ENCODE results near the gene BRSK1.

BRSK1 gene

DNA sequence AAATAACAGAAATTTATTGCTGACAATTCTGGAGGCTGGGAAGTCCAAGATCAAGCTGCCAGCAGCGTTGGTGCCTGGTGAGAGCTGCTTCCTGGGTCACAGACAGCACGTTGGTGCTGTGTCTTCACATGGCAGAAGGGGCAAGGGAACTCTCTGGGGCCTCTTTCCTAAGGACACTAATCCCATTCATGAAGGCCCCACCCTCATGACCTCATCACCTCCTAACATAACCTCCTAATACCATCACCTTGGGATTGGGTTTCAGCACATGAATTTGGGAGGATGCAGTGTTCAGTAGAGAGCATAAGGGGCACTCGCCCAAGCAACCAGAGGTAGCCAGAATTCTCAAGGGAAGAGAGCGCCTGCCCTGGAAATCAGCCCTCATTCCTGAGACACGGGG lies 25.7 kb downstream of the BRSK1 start:
- H3K36me3 ChIP-seq: no peaks in the 10 kb centered on the region
- TF ChIP-seq, protein P1, sequence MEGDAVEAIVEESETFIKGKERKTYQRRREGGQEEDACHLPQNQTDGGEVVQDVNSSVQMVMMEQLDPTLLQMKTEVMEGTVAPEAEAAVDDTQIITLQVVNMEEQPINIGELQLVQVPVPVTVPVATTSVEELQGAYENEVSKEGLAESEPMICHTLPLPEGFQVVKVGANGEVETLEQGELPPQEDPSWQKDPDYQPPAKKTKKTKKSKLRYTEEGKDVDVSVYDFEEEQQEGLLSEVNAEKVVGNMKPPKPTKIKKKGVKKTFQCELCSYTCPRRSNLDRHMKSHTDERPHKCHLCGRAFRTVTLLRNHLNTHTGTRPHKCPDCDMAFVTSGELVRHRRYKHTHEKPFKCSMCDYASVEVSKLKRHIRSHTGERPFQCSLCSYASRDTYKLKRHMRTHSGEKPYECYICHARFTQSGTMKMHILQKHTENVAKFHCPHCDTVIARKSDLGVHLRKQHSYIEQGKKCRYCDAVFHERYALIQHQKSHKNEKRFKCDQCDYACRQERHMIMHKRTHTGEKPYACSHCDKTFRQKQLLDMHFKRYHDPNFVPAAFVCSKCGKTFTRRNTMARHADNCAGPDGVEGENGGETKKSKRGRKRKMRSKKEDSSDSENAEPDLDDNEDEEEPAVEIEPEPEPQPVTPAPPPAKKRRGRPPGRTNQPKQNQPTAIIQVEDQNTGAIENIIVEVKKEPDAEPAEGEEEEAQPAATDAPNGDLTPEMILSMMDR (IDR thresholded peaks at IDR 0.05): no peak

DNA sequence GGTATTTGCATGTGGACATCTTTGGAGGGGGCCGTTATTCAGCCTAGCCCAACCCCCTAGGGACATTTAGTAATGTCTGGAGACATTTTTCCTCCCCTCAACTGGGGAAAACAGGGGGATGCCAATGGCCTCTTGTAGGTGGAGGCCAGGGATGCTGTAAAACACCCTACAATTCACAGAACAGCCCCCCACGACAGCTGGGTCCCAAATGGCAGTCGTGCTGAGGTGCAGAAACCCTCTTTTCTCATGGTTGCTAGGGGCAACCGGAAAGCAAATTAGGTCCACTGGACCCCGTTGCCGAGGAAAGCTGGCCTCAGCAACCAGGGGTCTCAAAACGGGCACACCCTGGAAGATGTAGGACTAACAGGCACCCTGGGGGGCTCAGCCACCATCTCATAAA lies 26.7 kb downstream of the BRSK1 start:
- no peak overlapping the region for H3K27ac ChIP-seq
- TF ChIP-seq, protein P1 (IDR thresholded peaks at IDR 0.05): no peak
- H3K4me1 ChIP-seq (ENCODE audit: control insufficient read depth in 1 of 2, insufficient read depth in 1 of 2, low read depth in 1 of 2, low read length in 1 of 2): no peaks in the 10 kb centered on the region
- H3K9me3 ChIP-seq: no peaks in the 10 kb centered on the region
- H3K4me3 ChIP-seq (ENCODE audit: low read depth in 1 of 2, low read length in 1 of 2): no peak overlapping the region
- no peaks in the 10 kb centered on the region for H3K36me3 ChIP-seq
- no peaks in the 10 kb centered on the region for H3K27me3 ChIP-seq

More for the DNA sequence above, 25.7 kb downstream of the BRSK1 start:
- Histone ChIP-seq H3K27ac (no peak overlapping the region), H3K4me1 (ENCODE audit: control insufficient read depth in 1 of 2, insufficient read depth in 1 of 2, low read depth in 1 of 2, low read length in 1 of 2) (no peaks in the 10 kb centered on the region), H3K4me3 (ENCODE audit: low read depth in 1 of 2, low read length in 1 of 2) (no peak overlapping the region), H3K9me3 (no peaks in the 10 kb centered on the region), H3K27me3 (no peaks in the 10 kb centered on the region)

DNA sequence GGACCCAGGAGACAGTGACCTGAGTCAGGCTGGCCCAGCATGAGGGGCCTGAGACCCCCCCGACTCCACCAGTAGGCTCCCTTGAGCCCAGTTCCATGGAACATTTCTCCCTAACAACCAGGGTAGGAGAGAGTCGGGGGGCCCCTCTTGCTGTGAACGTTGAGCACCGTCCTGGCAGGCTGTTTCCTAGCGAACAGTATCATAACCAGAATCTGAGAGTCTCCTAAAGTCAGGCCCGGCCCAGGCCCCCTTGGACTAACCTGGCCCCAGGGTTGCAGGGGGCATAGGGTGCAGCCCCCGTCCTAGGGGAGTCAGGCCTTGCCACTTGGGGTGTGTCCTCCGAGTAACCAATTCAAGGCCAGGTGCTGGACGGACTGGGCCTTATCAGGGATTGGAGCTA lies 27.6 kb downstream of the BRSK1 start:
- H3K4me1 ChIP-seq (ENCODE audit: control insufficient read depth in 1 of 2, insufficient read depth in 1 of 2, low read depth in 1 of 2, low read length in 1 of 2): peaks cover 0 to 3% of the 10 kb centered on the region in 2 experiments
- H3K4me3 ChIP-seq (ENCODE audit: low read depth in 1 of 2, low read length in 1 of 2): no peak overlapping the region
- no peaks in the 10 kb centered on the region for H3K36me3 ChIP-seq
- H3K27ac ChIP-seq: no peak overlapping the region
- H3K27me3 ChIP-seq: no peaks in the 10 kb centered on the region
- no peaks in the 10 kb centered on the region for H3K9me3 ChIP-seq
- TF ChIP-seq, protein P1 (IDR thresholded peaks at IDR 0.05): no peak

DNA sequence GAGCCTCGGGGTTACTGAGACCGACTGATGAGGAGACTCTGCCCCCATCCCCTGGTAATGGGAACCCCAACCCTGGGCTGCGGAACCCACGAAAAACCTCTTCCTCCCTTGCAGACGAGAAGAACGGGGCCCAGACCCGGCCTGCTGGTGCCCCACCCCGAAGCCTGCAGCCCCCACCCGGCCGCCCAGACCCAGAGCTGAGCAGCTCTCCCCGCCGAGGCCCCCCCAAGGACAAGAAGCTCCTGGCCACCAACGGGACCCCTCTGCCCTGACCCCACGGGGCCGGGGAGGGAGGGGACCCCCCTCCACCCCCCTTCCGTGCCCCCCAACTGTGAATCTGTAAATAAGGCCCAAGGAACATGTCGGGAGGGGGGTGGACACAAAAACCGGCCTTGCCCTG lies 28.0 kb downstream of the BRSK1 start:
- no peaks in the 10 kb centered on the region for H3K36me3 ChIP-seq
- no peak overlapping the region for H3K4me3 ChIP-seq (ENCODE audit: low read depth in 1 of 2, low read length in 1 of 2)
- peaks cover 0 to 4% of the 10 kb centered on the region in 2 experiments for H3K4me1 ChIP-seq (ENCODE audit: control insufficient read depth in 1 of 2, insufficient read depth in 1 of 2, low read depth in 1 of 2, low read length in 1 of 2)
- H3K27me3 ChIP-seq: no peaks in the 10 kb centered on the region
- H3K27ac ChIP-seq: no peak overlapping the region
- TF ChIP-seq, protein P1 (IDR thresholded peaks at IDR 0.05): no peak
- no peaks in the 10 kb centered on the region for H3K9me3 ChIP-seq

DNA sequence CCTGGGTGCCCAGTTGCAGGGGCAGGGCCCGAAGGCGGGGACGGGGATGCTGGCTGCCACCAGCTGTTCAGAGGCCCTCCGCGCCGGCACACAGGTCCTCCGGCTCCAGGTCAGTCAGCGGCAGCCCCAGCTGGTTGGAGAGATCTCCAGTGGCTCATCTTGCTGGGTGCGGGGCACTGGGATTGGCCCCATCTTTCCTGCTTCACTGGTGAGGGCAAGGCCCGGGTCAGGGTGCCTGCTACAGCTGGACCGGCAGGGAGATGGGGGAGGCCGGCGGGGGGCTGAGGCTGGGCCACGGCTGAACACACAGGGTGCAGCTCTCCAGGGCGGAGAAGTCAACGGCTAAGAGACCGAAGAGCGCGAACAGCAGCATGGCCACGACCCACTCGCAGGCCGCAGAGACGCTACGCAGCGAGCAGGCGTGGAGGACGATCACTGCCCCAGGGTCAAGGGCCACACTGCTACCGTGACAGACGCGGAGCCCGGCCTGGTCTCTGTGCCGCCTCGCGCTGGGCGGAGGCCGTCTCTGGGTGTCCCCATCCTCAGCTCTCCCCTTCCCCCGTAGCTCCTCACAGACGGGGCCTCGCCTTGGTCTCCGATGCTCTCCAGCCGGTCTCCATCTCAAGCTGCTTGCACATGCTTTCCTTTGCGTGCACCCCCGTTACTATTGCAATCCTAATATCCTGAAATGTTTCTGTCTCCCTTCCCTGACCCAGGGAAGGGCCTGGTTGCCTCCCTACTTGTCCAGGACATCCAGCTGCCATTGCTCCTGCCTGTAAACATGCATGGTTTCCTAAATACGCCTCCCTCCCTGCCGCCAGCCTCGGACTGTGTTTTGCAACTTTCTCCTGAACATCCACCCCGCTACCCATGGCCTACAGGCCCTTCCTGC lies 29.1 kb downstream of the BRSK1 start:
- H3K27me3 ChIP-seq: no peaks in the 10 kb centered on the region
- no peaks in the 10 kb centered on the region for H3K36me3 ChIP-seq
- H3K4me1 ChIP-seq (ENCODE audit: control insufficient read depth in 1 of 2, insufficient read depth in 1 of 2, low read depth in 1 of 2, low read length in 1 of 2): peaks cover 0 to 4% of the 10 kb centered on the region in 2 experiments
- H3K27ac ChIP-seq: no peak overlapping the region
- TF ChIP-seq, protein P1 (IDR thresholded peaks at IDR 0.05): no peak
- no peak overlapping the region for H3K4me3 ChIP-seq (ENCODE audit: low read depth in 1 of 2, low read length in 1 of 2)
- H3K9me3 ChIP-seq: no peaks in the 10 kb centered on the region
